Measurements from ENCODE around the gene EMP2. TPM values are rescaled to one million over a fixed set of nuclear protein-coding genes. Genes with fewer than 3 reads are reported as not detected.

EMP2 gene
- total and polyA plus RNA-seq, 2 of the 4 experiments (the other 2 are of a cell fraction), result 13.8 to 18.3 TPM

- Histone ChIP-seq H2BK15ac (ENCODE audit: low read depth, low read length) (no peak overlapping the region), H3K4me1 (ENCODE audit: control insufficient read depth, insufficient read depth, low read length) (peaks cover 3% of the 10 kb centered on the region; the same call in 1 of the 2 replicates), H2BK5ac (ENCODE audit: low read depth, low read length, poor library complexity, severe bottlenecking) (no peak overlapping the region), H3K14ac (replicated peaks; ENCODE audit: low read depth, low read length) (no peak overlapping the region), H3K23ac (ENCODE audit: low read depth, low read length) (no peak overlapping the region), H2AK5ac (ENCODE audit: low read depth, low read length) (no peak overlapping the region), H3K27ac (ENCODE audit: insufficient read depth, low read length) (no peak overlapping the region), H3K79me1 (ENCODE audit: low read depth in 1 of 2, low read length in 2 of 2) (peaks cover 21 to 53% of the 10 kb centered on the region in 2 experiments), H4K5ac (ENCODE audit: low read depth, low read length) (no peak overlapping the region), H3K9ac (ENCODE audit: low read depth, low read length) (no peak overlapping the region), H3K4me3 (ENCODE audit: insufficient read depth, low read depth, low read length) (no peak overlapping the region), H3K4ac (ENCODE audit: low read depth, low read length) (no peak overlapping the region), H3K27me3 (ENCODE audit: control insufficient read depth, insufficient read depth, low read length) (no peaks in the 10 kb centered on the region), H3K4me2 (ENCODE audit: low read depth, low read length) (no peak overlapping the region), H3K18ac (ENCODE audit: low read depth, low read length) (no peak overlapping the region), H3K9me3 (ENCODE audit: control insufficient read depth, insufficient read depth, low read length) (no peaks in the 10 kb centered on the region; the same call in 1 of the 2 replicates), H4K20me1 (ENCODE audit: insufficient read depth, low read length) (no peaks in the 10 kb centered on the region; the same call in 1 of the 2 replicates), H3K36me3 (ENCODE audit: control insufficient read depth, insufficient read depth, low read length) (0 out of 2 replicates have a peak, but pooled peaks cover 2% of the 10 kb centered on the region), H2AK9ac (replicated peaks; ENCODE audit: low read depth, low read length, poor library complexity) (no peak overlapping the region), H4K91ac (ENCODE audit: insufficient read depth, low read depth, low read length) (no peak overlapping the region), H3K56ac (ENCODE audit: extremely low read depth, insufficient read depth, low read length) (no peak overlapping the region), H2BK120ac (ENCODE audit: low read depth, low read length) (no peak overlapping the region), H2AFZ (replicated peaks; ENCODE audit: low read length, poor library complexity) (no peak overlapping the region), H3K9me1 (ENCODE audit: insufficient read depth, low read length) (peaks cover 4% of the 10 kb centered on the region; the same call in 1 of the 2 replicates), H4K8ac (ENCODE audit: low read depth in 2 of 2, low read length in 2 of 2) (no peak overlapping the region), H2BK20ac (ENCODE audit: low read depth, low read length) (no peak overlapping the region)
- dilution Hi-C loops (cut with HindIII; ENCODE audit: low sequenced_read_pairs, unreplicated experiment), result no loop called here
- in situ Hi-C loops (cut with MboI; ENCODE audit: low sequenced_read_pairs), result no loop called here
- no TSS peak for BruUV-seq (replicated peaks)
- POLR2A ChIA-PET (ENCODE audit: unreplicated experiment), result no interaction called here
- ATAC-seq (ENCODE audit: low read depth), result no peak
- TF ChIP-seq, protein P1, sequence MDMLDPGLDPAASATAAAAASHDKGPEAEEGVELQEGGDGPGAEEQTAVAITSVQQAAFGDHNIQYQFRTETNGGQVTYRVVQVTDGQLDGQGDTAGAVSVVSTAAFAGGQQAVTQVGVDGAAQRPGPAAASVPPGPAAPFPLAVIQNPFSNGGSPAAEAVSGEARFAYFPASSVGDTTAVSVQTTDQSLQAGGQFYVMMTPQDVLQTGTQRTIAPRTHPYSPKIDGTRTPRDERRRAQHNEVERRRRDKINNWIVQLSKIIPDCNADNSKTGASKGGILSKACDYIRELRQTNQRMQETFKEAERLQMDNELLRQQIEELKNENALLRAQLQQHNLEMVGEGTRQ (IDR thresholded peaks at IDR 0.05; ENCODE audit: low read depth, low read length), result no peak
- TF ChIP-seq BHLHE40 (IDR thresholded peaks at IDR 0.05; ENCODE audit: low read depth, low read length), result no peak
- no peak for TF ChIP-seq POLR2A (IDR thresholded peaks at IDR 0.05; ENCODE audit: low read depth, low read length)
- TF ChIP-seq RCOR1 (IDR thresholded peaks at IDR 0.05; ENCODE audit: insufficient replicate concordance, low read length), result no peak
- TF ChIP-seq RFX5 (IDR thresholded peaks at IDR 0.05; ENCODE audit: low read depth, low read length), result no peak
- no peak for TF ChIP-seq SMC3 (IDR thresholded peaks at IDR 0.05; ENCODE audit: low read depth, low read length)
- no peak for TF ChIP-seq FOS (IDR thresholded peaks at IDR 0.05; ENCODE audit: low read depth, low read length)
- TF ChIP-seq NFE2L2 (IDR thresholded peaks at IDR 0.05; ENCODE audit: low read depth, low read length), result no peak
- TF ChIP-seq CHD1 (IDR thresholded peaks at IDR 0.05; ENCODE audit: low read depth, low read length), result no peak
- DNase-seq, result no peak
- WGBS, 2 experiments (ENCODE audit: extremely low coverage in 2 of 2, insufficient read length in 1 of 2), result 94% methylated on average over 3 of the region's 3 CpGs; no CpG with 5 or more reads in 1 of the 2 experiments
- intact Hi-C loops (cut with micrococcal nuclease), result no loop called here
- CTCF ChIA-PET, result no interaction called here
Measured at GRCh38 chr16:10556236-10556635, 24.2 kb downstream of the EMP2 start.
